ENCODE results near the gene MTUS2. TPM values are rescaled to one million over a fixed set of nuclear protein-coding genes. Genes with fewer than 3 reads are reported as not detected.

Gene MTUS2
- total and polyA plus RNA-seq, 9 of the 15 experiments (the other 6 are each of a cell fraction or from before 2014, with no cell fraction given): 0.01 to 0.28 (median 0.06) TPM; not detected in 1

- TF ChIP-seq ELF2 (CRISPR knock-in tag; IDR thresholded peaks at IDR 0.05): no peak
- TF ChIP-seq STAG1 (CRISPR knock-in tag; IDR thresholded peaks at IDR 0.05; ENCODE audit: borderline replicate concordance): no peak
- no peak for TF ChIP-seq HDAC6 (IDR thresholded peaks at IDR 0.05; ENCODE audit: low read depth, low read length)
- TF ChIP-seq ZBTB49 (CRISPR knock-in tag; IDR thresholded peaks at IDR 0.05; ENCODE audit: borderline replicate concordance): no peak
- no peak for TF ChIP-seq MAFF (IDR thresholded peaks at IDR 0.05; ENCODE audit: low read length)
These were observed 534.9 kb downstream of the MTUS2 start (continued) for GRCh38 chr13:29355029-29355428.

GRCh38 chr13:29359181-29359580 is 539.0 kb downstream of the MTUS2 start:
- ChIA-PET CTCF (ENCODE audit: low intra/inter-chr PET ratio) (no interaction called here), POLR2A (no interaction called here)
- Histone ChIP-seq H4K20me1 (replicated peaks; ENCODE audit: control insufficient read depth, insufficient read depth, low read length) (no peaks in the 10 kb centered on the region), H3K9ac (ENCODE audit: insufficient read depth in 1 of 2, low read depth in 2 of 2, low read length in 2 of 2) (no peak overlapping the region), H3K79me2 (ENCODE audit: control insufficient read depth, insufficient read depth, low read length) (no peaks in the 10 kb centered on the region), H3K36me3 (ENCODE audit: control insufficient read depth, insufficient read depth, low read length) (no peaks in the 10 kb centered on the region), H3K27me3 (ENCODE audit: control insufficient read depth in 2 of 2, insufficient read depth in 2 of 2, low read length in 2 of 2) (peaks cover 0 to 22% of the 10 kb centered on the region in 2 experiments; a peak in 3 of 5 replicates), H3K27ac (ENCODE audit: extremely low read depth, low read depth, low read length) (no peak overlapping the region), H3K4me3 (no peak overlapping the region), H3K4me2 (ENCODE audit: insufficient read depth, low read length) (no peak overlapping the region), H2AFZ (ENCODE audit: low read depth, low read length) (no peak overlapping the region), H3K4me1 (replicated peaks in 1 of 2; ENCODE audit: control insufficient read depth in 2 of 2, insufficient read depth in 2 of 2, low read length in 2 of 2) (0 out of 5 replicates have a peak, but pooled peaks cover 0 to 3% of the 10 kb centered on the region in 2 experiments), H3K9me3 (replicated peaks; ENCODE audit: control insufficient read depth, insufficient read depth, low read depth, low read length) (no peaks in the 10 kb centered on the region), H3K9me1 (ENCODE audit: control insufficient read depth, insufficient read depth, low read length) (no peaks in the 10 kb centered on the region)
- no TSS peak for BruUV-seq (replicated peaks)
- WGBS (ENCODE audit: insufficient coverage, low coverage, missing lambda C conversion rate): 4% methylated on average over 14 of the region's 19 CpGs
- intact Hi-C loops (cut with micrococcal nuclease) (no loop called here), in situ Hi-C loops (cut with MboI) (loop anchor here (25.0 kb wide), 1 partner anchor 547 kb away; the partner anchor contains the start of gene MTUS2)
- no peak for ATAC-seq
- no peak for FAIRE-seq
- no peak for DNase-seq (ENCODE audit: extremely low read depth in 1 of 4, low spot score in 3 of 4)
- TF ChIP-seq THAP7 (CRISPR knock-in tag; IDR thresholded peaks at IDR 0.05) (no peak), CEBPB (tag; IDR thresholded peaks at IDR 0.05) (peak; percentile 44), ZEB2 (IDR thresholded peaks at IDR 0.05) (no peak), EZH2 (IDR thresholded peaks at IDR 0.05; ENCODE audit: borderline replicate concordance, low read depth, low read length) (peak; percentile 17; the same call in 1 of the 2 replicates)

All from K562 (cell line).